CD14-positive monocyte (primary cell): Measurements from ENCODE around the gene KLK3. TPM values are rescaled to one million over a fixed set of nuclear protein-coding genes. Genes with fewer than 3 reads are reported as not detected.

Experiments
- DNase-seq, 3 donors: peaks; one replicate each; pipeline ENCODE4 v3.0.0-alpha.2; 2011 to 2022
- H2AFZ ChIP-seq: 2 replicates; pipeline ENCODE4 v1.6.0; 2012; ENCODE audit warnings: mild to moderate bottlenecking, low read depth, low read length, inconsistent platforms; ENCODE audit not compliant: insufficient read depth, poor library complexity, severe bottlenecking
- H3K27ac ChIP-seq, 2 donors: 1 replicate in 1 of 2; 2 replicates in 1 of 2; pipeline ENCODE4 v1.5.1; 2012 to 2013; ENCODE audit warnings: low read length in 2 of 2, control low read depth in 1 of 2, inconsistent platforms in 1 of 2, low read depth in 1 of 2, mild to moderate bottlenecking in 1 of 2
- H3K27me3 ChIP-seq, 2 donors: one replicate each; pipeline versions ENCODE4 v1.6.0 to v1.6.1; 2011 to 2013; ENCODE audit warnings: low read length in 2 of 2; ENCODE audit not compliant: control insufficient read depth in 2 of 2, insufficient read depth in 2 of 2
- H3K36me3 ChIP-seq, 2 donors: replicated peaks in 1 of 2; 1 replicate in 1 of 2; 2 replicates in 1 of 2; pipeline versions ENCODE4 v1.5.1 to v1.6.1; 2012 to 2013; ENCODE audit warnings: low read length in 2 of 2, control low read depth in 1 of 2, inconsistent platforms in 1 of 2, mild to moderate bottlenecking in 1 of 2; ENCODE audit not compliant: insufficient read depth in 2 of 2, control insufficient read depth in 1 of 2
- H3K4me1 ChIP-seq, 2 donors: 1 replicate in 1 of 2; 2 replicates in 1 of 2; pipeline versions ENCODE4 v1.5.1 to v1.6.1; 2012 to 2013; ENCODE audit warnings: low read length in 2 of 2, control low read depth in 1 of 2, inconsistent platforms in 1 of 2, mild to moderate bottlenecking in 1 of 2, moderate library complexity in 1 of 2; ENCODE audit not compliant: insufficient read depth in 2 of 2, control insufficient read depth in 1 of 2
- H3K4me2 ChIP-seq: replicated peaks from 2 replicates; pipeline ENCODE3; 2012; ENCODE audit warnings: low read length, moderate library complexity, mild to moderate bottlenecking; ENCODE audit not compliant: poor library complexity, severe bottlenecking; ENCODE audit errors: extremely low read depth
- H3K4me3 ChIP-seq, 3 experiments: fragments of 200-600 bp in 1 of 3; sonication (generic) in 1 of 3; replicated peaks in 1 of 3; 1 replicate in 2 of 3; 2 replicates in 1 of 3; pipeline ENCODE4 v1.5.1; 2011 to 2013; ENCODE audit warnings: low read length in 3 of 3, mild to moderate bottlenecking in 3 of 3, control low read depth in 2 of 3, low read depth in 2 of 3, inconsistent platforms in 1 of 3, moderate library complexity in 1 of 3
- H3K79me2 ChIP-seq: 2 replicates; pipeline ENCODE4 v1.6.0; 2012; ENCODE audit warnings: mild to moderate bottlenecking, control low read depth, inconsistent platforms, low read length, moderate library complexity; ENCODE audit not compliant: insufficient read depth
- H3K9ac ChIP-seq: 2 replicates; pipeline ENCODE4 v1.6.0; 2017; ENCODE audit warnings: low read length, mild to moderate bottlenecking; ENCODE audit not compliant: insufficient read depth, poor library complexity, severe bottlenecking
- H3K9me3 ChIP-seq, 2 donors: replicated peaks in 1 of 2; 1 replicate in 1 of 2; 2 replicates in 1 of 2; pipeline versions ENCODE4 v1.5.1 to v1.6.1; 2012 to 2013; ENCODE audit warnings: low read length in 2 of 2, control low read depth in 1 of 2; ENCODE audit not compliant: control insufficient read depth in 1 of 2, insufficient read depth in 1 of 2
- H4K20me1 ChIP-seq: 2 replicates; pipeline ENCODE4 v1.6.0; 2012; ENCODE audit warnings: mild to moderate bottlenecking, low read length, control low read depth, moderate library complexity; ENCODE audit not compliant: insufficient read depth
- H3K27ac Mint-ChIP-seq, 7 donors: one replicate each; pipeline ENCODE4 v1.8.0; 2020; ENCODE audit warnings: mild to moderate bottlenecking in 7 of 7, mixed read lengths in 7 of 7, moderate library complexity in 6 of 7, inconsistent platforms in 2 of 7
- H3K27me3 Mint-ChIP-seq, 3 donors: one replicate each; pipeline ENCODE4 v1.8.0; 2021 to 2022; ENCODE audit warnings: low read depth in 3 of 3, mild to moderate bottlenecking in 3 of 3, mixed read lengths in 3 of 3, moderate library complexity in 3 of 3, inconsistent platforms in 1 of 3
- H3K36me3 Mint-ChIP-seq, 2 donors: one replicate each; pipeline ENCODE4 v1.8.0; 2020; ENCODE audit warnings: mixed read lengths in 2 of 2, inconsistent platforms in 1 of 2, mild to moderate bottlenecking in 1 of 2
- H3K4me1 Mint-ChIP-seq: one replicate; pipeline ENCODE4 v1.8.0; 2020; ENCODE audit warnings: mild to moderate bottlenecking, mixed read lengths
- H3K4me3 Mint-ChIP-seq, 2 donors: one replicate each; pipeline ENCODE4 v1.8.0; 2020; ENCODE audit warnings: mild to moderate bottlenecking in 2 of 2, mixed read lengths in 2 of 2, moderate library complexity in 1 of 2
- H3K9me3 Mint-ChIP-seq, 7 donors: one replicate each; pipeline ENCODE4 v1.8.0; 2020 to 2022; ENCODE audit warnings: mixed read lengths in 7 of 7, mild to moderate bottlenecking in 6 of 7, moderate library complexity in 6 of 7, inconsistent platforms in 2 of 7
- WGBS: methylation state at CpG from one replicate; pipeline ENCODE4 v1.1.5; 2013; ENCODE audit warnings: missing lambda C conversion rate; ENCODE audit not compliant: insufficient coverage; 5-methylcytosine and 5-hydroxymethylcytosine counted together
- intact Hi-C, 2 donors: fragments of 100-400 bp; cut with micrococcal nuclease; formaldehyde crosslinking; loops; one replicate each; pipeline versions ENCODE4 v1.15.0 to v1.15.1; 2023
- polyA plus RNA-seq, 3 donors: library from polyadenylated mRNA; depleted of rRNA in 1 of 3; unstranded in 2 of 3; stranded (reverse) in 1 of 3; fragments of 300-500 nt in 2 of 3; fragments of >200 nt in 1 of 3; fragmentation: Illumina TruSeq in 2 of 3; gene quantifications; 1 replicate in 2 of 3; 2 replicates in 1 of 3; pipeline ENCODE4 v1.2.3, GENCODE V29; 2012 to 2021
- TF ChIP-seq, protein P1 (sequence below): fragments of 200-600 bp; IDR thresholded peaks from one replicate; pipeline ENCODE4 v1.8.0; 2022; ENCODE audit warnings: antibody characterized with exemption, mild to moderate bottlenecking

Gene KLK3
- polyA plus RNA-seq, 3 donors: not detected

DNA sequence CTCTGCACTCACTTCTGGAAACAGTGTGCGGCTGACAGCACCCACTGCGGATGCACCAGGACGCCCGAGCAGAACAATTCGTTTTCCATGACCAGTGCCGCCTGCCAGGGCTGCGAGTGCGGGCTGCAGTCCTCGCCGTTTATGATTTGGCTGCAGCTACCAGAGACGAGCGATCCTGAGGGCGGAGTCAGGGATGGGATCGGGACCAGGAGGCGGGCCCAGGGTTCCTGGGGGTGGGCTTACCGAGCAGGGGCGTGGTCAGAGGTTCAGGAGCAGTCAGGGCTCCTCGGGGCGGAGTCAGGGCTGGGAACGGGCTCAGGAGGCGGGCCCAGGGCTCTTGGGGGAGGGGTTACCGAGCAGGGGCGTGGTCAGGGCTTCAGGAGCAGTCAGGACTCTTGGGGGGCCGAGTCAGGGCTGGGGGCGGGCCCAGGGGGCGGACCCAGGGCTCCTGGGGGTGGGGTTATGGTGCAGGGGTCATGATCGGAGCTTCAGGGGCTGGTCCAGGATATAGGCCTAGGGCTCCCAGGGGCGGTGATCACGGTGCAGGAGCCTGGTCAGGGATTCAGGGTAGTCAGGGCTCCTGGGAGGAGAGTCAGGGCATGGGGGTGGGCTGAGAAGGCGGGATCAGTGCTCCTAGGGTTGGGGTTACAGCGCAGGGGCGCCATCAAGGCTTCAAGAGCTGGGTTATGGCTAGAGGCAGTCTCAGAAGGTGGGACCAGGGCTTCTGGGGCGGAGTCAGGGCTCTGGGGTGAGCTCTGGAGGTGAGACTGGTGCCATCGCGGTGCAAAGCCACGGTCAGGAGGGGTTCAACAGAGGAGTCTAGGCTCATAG lies 54.7 kb downstream of the KLK3 start:
- H3K79me2 ChIP-seq: no peaks in the 10 kb centered on the region
- H3K27me3 ChIP-seq: peaks cover 22 to 58% of the 10 kb centered on the region in 2 donors
- Mint-ChIP-seq H3K9me3 (peaks cover 2 to 12% (median 8%) of the 10 kb centered on the region in 7 donors), H3K27ac (no peak overlapping the region), H3K27me3 (peaks cover 5 to 31% (median 9%) of the 10 kb centered on the region in 3 donors), H3K4me1 (peaks cover 5% of the 10 kb centered on the region), H3K4me3 (peak overlapping the region in 1 of 2 donors; percentile 26), H3K36me3 (no peaks in the 10 kb centered on the region)
- H4K20me1 ChIP-seq: no peaks in the 10 kb centered on the region
- WGBS: 6% methylated on average over 34 of the region's 36 CpGs
- peak overlapping the region; percentile 41 for H2AFZ ChIP-seq
- TF ChIP-seq, protein P1, sequence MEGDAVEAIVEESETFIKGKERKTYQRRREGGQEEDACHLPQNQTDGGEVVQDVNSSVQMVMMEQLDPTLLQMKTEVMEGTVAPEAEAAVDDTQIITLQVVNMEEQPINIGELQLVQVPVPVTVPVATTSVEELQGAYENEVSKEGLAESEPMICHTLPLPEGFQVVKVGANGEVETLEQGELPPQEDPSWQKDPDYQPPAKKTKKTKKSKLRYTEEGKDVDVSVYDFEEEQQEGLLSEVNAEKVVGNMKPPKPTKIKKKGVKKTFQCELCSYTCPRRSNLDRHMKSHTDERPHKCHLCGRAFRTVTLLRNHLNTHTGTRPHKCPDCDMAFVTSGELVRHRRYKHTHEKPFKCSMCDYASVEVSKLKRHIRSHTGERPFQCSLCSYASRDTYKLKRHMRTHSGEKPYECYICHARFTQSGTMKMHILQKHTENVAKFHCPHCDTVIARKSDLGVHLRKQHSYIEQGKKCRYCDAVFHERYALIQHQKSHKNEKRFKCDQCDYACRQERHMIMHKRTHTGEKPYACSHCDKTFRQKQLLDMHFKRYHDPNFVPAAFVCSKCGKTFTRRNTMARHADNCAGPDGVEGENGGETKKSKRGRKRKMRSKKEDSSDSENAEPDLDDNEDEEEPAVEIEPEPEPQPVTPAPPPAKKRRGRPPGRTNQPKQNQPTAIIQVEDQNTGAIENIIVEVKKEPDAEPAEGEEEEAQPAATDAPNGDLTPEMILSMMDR: no peak
- DNase-seq: no peak
- H3K4me2 ChIP-seq: peak overlapping the region; percentile 27
- H3K27ac ChIP-seq: no peak overlapping the region
- H3K9ac ChIP-seq: no peak overlapping the region
- H3K4me3 ChIP-seq: peak overlapping the region in 1 of 3 experiments; percentile 34
- no peaks in the 10 kb centered on the region for H3K36me3 ChIP-seq
- peaks cover 6 to 7% of the 10 kb centered on the region in 2 donors for H3K9me3 ChIP-seq
- intact Hi-C loops: no loop called here
- H3K4me1 ChIP-seq: peaks cover 0 to 7% of the 10 kb centered on the region in 2 donors

Other genes with a start within 250 kb of the KLK3 start
- gene SYT3, start 215.0 kb upstream of the KLK3 start, polyA plus RNA-seq: not detected
- gene C19orf81, start 205.5 kb upstream of the KLK3 start, polyA plus RNA-seq: not detected
- not detected for gene SHANK1, start 135.1 kb upstream of the KLK3 start, polyA plus RNA-seq
- gene CLEC11A, start 131.6 kb upstream of the KLK3 start, polyA plus RNA-seq: 10 to 100 TPM in 2 of 3 donors, 1 to 10 TPM in 1; 8.2 to 49.1 (median 12.4) TPM
- gene GPR32, start 84.5 kb upstream of the KLK3 start, polyA plus RNA-seq: not detected
- not detected for gene ACP4, start 64.5 kb upstream of the KLK3 start, polyA plus RNA-seq
- under 1 TPM in 2 of 3 donors, not detected in 1; 0.66 to 0.72 TPM for gene KLK1, start 31.1 kb upstream of the KLK3 start, polyA plus RNA-seq
- not detected for gene KLK15, start 21.3 kb upstream of the KLK3 start, polyA plus RNA-seq
- gene KLK2, start 18.5 kb downstream of the KLK3 start, polyA plus RNA-seq: not detected
- gene KLK4, start 56.5 kb downstream of the KLK3 start, polyA plus RNA-seq: not detected
- gene KLK5, start 98.1 kb downstream of the KLK3 start, polyA plus RNA-seq: not detected
- gene KLK6, start 114.7 kb downstream of the KLK3 start, polyA plus RNA-seq: not detected
- gene KLK7, start 129.0 kb downstream of the KLK3 start, polyA plus RNA-seq: not detected
- not detected for gene KLK8, start 146.7 kb downstream of the KLK3 start, polyA plus RNA-seq
- gene KLK10, start 164.8 kb downstream of the KLK3 start, polyA plus RNA-seq: not detected
- not detected for gene KLK11, start 171.7 kb downstream of the KLK3 start, polyA plus RNA-seq
- not detected for gene KLK12, start 180.1 kb downstream of the KLK3 start, polyA plus RNA-seq
- not detected for gene KLK13, start 210.2 kb downstream of the KLK3 start, polyA plus RNA-seq
- gene KLK14, start 228.0 kb downstream of the KLK3 start, polyA plus RNA-seq: under 1 TPM in 1 of 3 donors, not detected in 2; 0.29 TPM